A549 treated with Hydrocortisone at 1 μM for 4 hours (cell line): Measurements from ENCODE around the gene HEYL. TPM values are rescaled to one million over a fixed set of nuclear protein-coding genes. Genes with fewer than 3 reads are reported as not detected.

ENCODE experiments used
- total RNA-seq: library from RNA; stranded (reverse); fragments of 200-300 nt; extraction: Qiagen RNA extraction; gene quantifications from 5 replicates; pipeline ENCODE4 v1.2.3, GENCODE V29; 2022

HEYL gene
- total RNA-seq: 2.9 to 3.6 TPM (median 3.4 TPM) in 5 replicates

DNA sequence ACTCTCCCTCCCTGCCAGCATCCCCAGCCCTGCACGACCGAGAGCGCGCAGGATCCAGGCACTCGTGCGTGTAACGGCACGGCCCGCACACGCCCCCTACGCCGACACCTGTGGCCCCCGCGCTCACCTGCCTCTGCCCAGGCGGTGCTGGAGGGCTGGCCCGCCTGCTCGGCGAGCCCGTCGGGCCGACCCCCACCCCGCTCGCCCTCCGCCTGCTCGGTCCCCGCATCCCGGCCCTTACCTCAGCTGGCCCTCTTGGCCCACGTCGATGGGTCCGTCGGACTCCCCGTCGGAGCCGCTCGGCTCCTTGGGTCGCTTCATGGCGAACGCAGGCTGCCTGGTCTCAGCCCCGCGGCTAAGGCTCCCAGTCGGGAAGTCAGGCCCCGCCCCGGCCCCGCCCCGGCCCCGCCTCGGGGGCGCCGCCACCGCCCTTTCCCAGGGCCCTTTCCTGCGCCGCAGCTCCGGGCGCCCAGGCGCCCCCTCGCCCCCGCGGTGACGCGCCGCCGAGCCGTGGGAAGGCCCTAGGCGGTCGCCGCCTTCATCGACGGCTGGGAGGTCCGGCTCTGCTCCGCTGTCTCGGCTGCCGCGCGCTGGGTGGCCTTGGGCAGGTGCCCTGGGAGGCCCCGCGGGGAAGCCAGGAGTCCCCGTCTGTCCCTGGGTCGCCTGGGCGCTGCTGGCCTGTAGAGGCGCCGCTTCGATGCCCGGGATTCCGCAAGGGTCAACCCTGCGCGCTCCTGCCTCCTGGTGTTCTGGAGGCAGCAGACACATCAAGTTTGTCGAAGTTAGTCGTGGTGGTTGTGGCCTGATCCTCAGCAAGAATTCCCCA is at the start of gene HEYL:
TSS of gene HEYL (minus strand) at position 339 of the 826 bp plus-strand sequence. CDS start at position 321, 18 bp downstream.

DNA sequence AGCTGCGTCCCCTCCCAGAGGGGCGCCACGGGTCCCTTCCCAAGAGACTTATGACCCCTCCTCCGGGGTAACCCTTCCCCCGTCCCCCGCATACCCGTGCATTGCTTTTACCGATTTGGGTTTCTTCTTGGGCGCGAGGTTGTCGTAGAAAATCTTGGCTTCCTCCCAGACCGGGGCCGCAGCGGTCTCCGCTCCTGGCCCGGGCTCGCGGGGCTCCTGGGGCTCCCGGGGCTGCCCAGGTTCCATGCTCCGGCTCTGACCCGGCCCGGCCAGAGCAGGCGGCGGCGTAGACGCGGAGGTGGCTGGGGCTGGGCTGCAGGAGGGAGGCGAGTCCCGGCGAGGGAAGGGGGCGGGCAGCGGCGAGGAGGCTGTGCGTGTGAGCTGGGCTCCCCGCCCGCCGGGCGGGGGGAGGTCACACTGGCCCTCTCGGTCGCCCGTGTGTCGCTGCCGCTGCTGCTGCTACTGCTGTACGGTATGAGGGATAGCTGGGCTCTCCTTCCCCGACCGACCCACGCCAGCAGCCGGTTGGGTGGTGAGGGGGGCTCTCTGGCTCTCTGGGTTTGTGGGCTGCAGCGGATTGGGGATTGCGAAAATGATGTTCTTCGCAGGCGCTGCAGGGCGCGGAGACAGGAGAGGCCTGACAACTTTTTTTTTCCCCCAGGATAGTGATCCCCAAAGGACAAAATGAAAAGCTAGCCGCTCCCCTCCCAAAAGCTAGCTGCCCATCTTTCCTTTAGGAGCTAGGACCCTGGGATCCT is 32.5 kb upstream of the HEYL start, which contains the start of gene NT5C1A:
TSS of gene NT5C1A (minus strand) at position 315 of the 758 bp plus-strand sequence. CDS start at position 246, 69 bp downstream.

Other genes starting within 250 kb of the HEYL start
- gene BMP8A, start 148.0 kb downstream of the HEYL start, total RNA-seq: 0.15 to 0.25 TPM (median 0.18 TPM) in 4 of 5 replicates, not detected in the other
- gene PABPC4, start 62.9 kb downstream of the HEYL start, total RNA-seq: 120 to 160 TPM (median 124 TPM) in 5 replicates
- not detected in 5 replicates for gene NT5C1A, start 32.5 kb upstream of the HEYL start, total RNA-seq
- gene HPCAL4, start 51.8 kb upstream of the HEYL start, total RNA-seq: 0.14 to 0.39 TPM (median 0.22 TPM) in 5 replicates
- gene PPIE, start 99.2 kb upstream of the HEYL start, total RNA-seq: 38.2 to 43.5 TPM (median 39.8 TPM) in 5 replicates
- gene OXCT2, start 131.7 kb upstream of the HEYL start, total RNA-seq: 0.35 to 0.67 TPM (median 0.43 TPM) in 5 replicates
- 3.8 to 5.5 TPM (median 5.0 TPM) in 5 replicates for gene BMP8B, start 149.2 kb upstream of the HEYL start, total RNA-seq
- 13.2 to 19.5 TPM (median 15.0 TPM) in 5 replicates for gene TRIT1, start 243.9 kb upstream of the HEYL start, total RNA-seq